Mononuclear cell (primary cell): ENCODE results near the gene PFKP. TPM values are rescaled to one million over a fixed set of nuclear protein-coding genes. Genes with fewer than 3 reads are reported as not detected.

Source experiments
- H3K27me3 ChIP-seq: 2 replicates; pipeline ENCODE4 v1.6.0; 2011; ENCODE audit warnings: low read length, control low read depth; ENCODE audit not compliant: insufficient read depth
- H3K4me1 ChIP-seq: 2 replicates; pipeline ENCODE4 v1.5.1; 2011; ENCODE audit warnings: mild to moderate bottlenecking, low read length, control low read depth; ENCODE audit not compliant: insufficient read depth
- H3K4me3 ChIP-seq: 2 replicates; pipeline ENCODE4 v1.5.1; 2011; ENCODE audit warnings: mild to moderate bottlenecking, low read length, moderate library complexity
- H3K9me3 ChIP-seq: 2 replicates; pipeline ENCODE4 v1.5.1; 2011; ENCODE audit warnings: low read depth, mild to moderate bottlenecking, control low read depth, low read length
- total RNA-seq: library from RNA; depleted of rRNA; stranded (reverse); fragments of >200 nt; gene quantifications from one replicate; pipeline ENCODE4 v1.2.3, GENCODE V29; 2012

PFKP gene
- total RNA-seq, 1 donor: 23.1 TPM

GRCh38 chr10:3106928-3107425 lies 39.6 kb downstream of the PFKP start:
- no peaks in the 10 kb centered on the region for H3K27me3 ChIP-seq
- no peak overlapping the region for H3K4me3 ChIP-seq
- no peaks in the 10 kb centered on the region for H3K4me1 ChIP-seq
- no peaks in the 10 kb centered on the region for H3K9me3 ChIP-seq

GRCh38 chr10:3107426-3107961 lies 40.1 kb downstream of the PFKP start:
- H3K27me3 ChIP-seq: no peaks in the 10 kb centered on the region
- no peaks in the 10 kb centered on the region for H3K9me3 ChIP-seq
- no peaks in the 10 kb centered on the region for H3K4me1 ChIP-seq
- H3K4me3 ChIP-seq: no peak overlapping the region

GRCh38 chr10:3108033-3108432 lies 40.7 kb downstream of the PFKP start:
- H3K9me3 ChIP-seq: no peaks in the 10 kb centered on the region
- H3K4me3 ChIP-seq: no peak overlapping the region
- H3K27me3 ChIP-seq: no peaks in the 10 kb centered on the region
- no peaks in the 10 kb centered on the region for H3K4me1 ChIP-seq

GRCh38 chr10:3108575-3109105 lies 41.3 kb downstream of the PFKP start:
- Histone ChIP-seq H3K4me3 (no peak overlapping the region), H3K27me3 (no peaks in the 10 kb centered on the region), H3K9me3 (no peaks in the 10 kb centered on the region), H3K4me1 (no peaks in the 10 kb centered on the region)

GRCh38 chr10:3109196-3109595 lies 41.8 kb downstream of the PFKP start:
- H3K4me1 ChIP-seq: no peaks in the 10 kb centered on the region
- H3K27me3 ChIP-seq: no peaks in the 10 kb centered on the region
- H3K9me3 ChIP-seq: no peaks in the 10 kb centered on the region
- no peak overlapping the region for H3K4me3 ChIP-seq

GRCh38 chr10:3109633-3110032 lies 42.3 kb downstream of the PFKP start:
- H3K4me1 ChIP-seq: no peaks in the 10 kb centered on the region
- no peak overlapping the region for H3K4me3 ChIP-seq
- no peaks in the 10 kb centered on the region for H3K9me3 ChIP-seq
- no peaks in the 10 kb centered on the region for H3K27me3 ChIP-seq

- Histone ChIP-seq H3K4me3 (no peak overlapping the region), H3K27me3 (no peaks in the 10 kb centered on the region), H3K9me3 (no peaks in the 10 kb centered on the region)
Measured at GRCh38 chr10:3110782-3111620, 43.7 kb downstream of the PFKP start.

GRCh38 chr10:3111621-3112163 lies 44.3 kb downstream of the PFKP start:
- H3K4me1 ChIP-seq: no peaks in the 10 kb centered on the region
- no peaks in the 10 kb centered on the region for H3K9me3 ChIP-seq
- H3K27me3 ChIP-seq: no peaks in the 10 kb centered on the region

More at GRCh38 chr10:3110782-3111620, 43.7 kb downstream of the PFKP start:
- H3K4me1 ChIP-seq: no peaks in the 10 kb centered on the region

GRCh38 chr10:3113343-3113720 lies 46.0 kb downstream of the PFKP start:
- Histone ChIP-seq H3K27me3 (no peaks in the 10 kb centered on the region), H3K9me3 (no peaks in the 10 kb centered on the region), H3K4me1 (no peaks in the 10 kb centered on the region), H3K4me3 (no peak overlapping the region)

More at GRCh38 chr10:3111621-3112163, 44.3 kb downstream of the PFKP start:
- no peak overlapping the region for H3K4me3 ChIP-seq

GRCh38 chr10:3115685-3116084 lies 48.3 kb downstream of the PFKP start:
- Histone ChIP-seq H3K27me3 (no peaks in the 10 kb centered on the region), H3K4me3 (no peak overlapping the region)

GRCh38 chr10:3116508-3117100 lies 49.3 kb downstream of the PFKP start:
- H3K9me3 ChIP-seq: no peaks in the 10 kb centered on the region
- no peak overlapping the region for H3K4me3 ChIP-seq
- no peaks in the 10 kb centered on the region for H3K4me1 ChIP-seq
- no peaks in the 10 kb centered on the region for H3K27me3 ChIP-seq

More at GRCh38 chr10:3115685-3116084, 48.3 kb downstream of the PFKP start:
- H3K9me3 ChIP-seq: no peaks in the 10 kb centered on the region
- no peaks in the 10 kb centered on the region for H3K4me1 ChIP-seq

- Histone ChIP-seq H3K9me3 (no peaks in the 10 kb centered on the region), H3K27me3 (no peaks in the 10 kb centered on the region), H3K4me3 (no peak overlapping the region), H3K4me1 (no peaks in the 10 kb centered on the region)
Measured at GRCh38 chr10:3117486-3117885, 50.1 kb downstream of the PFKP start.

- Histone ChIP-seq H3K4me3 (no peak overlapping the region), H3K9me3 (no peaks in the 10 kb centered on the region), H3K4me1 (no peaks in the 10 kb centered on the region), H3K27me3 (no peaks in the 10 kb centered on the region)
Measured at GRCh38 chr10:3118641-3119091, 51.3 kb downstream of the PFKP start.

- Histone ChIP-seq H3K4me3 (no peak overlapping the region), H3K4me1 (no peaks in the 10 kb centered on the region), H3K9me3 (no peaks in the 10 kb centered on the region), H3K27me3 (no peaks in the 10 kb centered on the region)
Measured at GRCh38 chr10:3119796-3120459, 52.6 kb downstream of the PFKP start.
